ENCODE data around the gene IRF2BP2. TPM values are rescaled to one million over a fixed set of nuclear protein-coding genes. Genes with fewer than 3 reads are reported as not detected.

Gene IRF2BP2
- total RNA-seq, result 116 TPM
- long read RNA-seq, full-length matches to known transcripts, result 46 of 86 reads
- long read RNA-seq, partial matches to known transcripts, result 0 of 86 reads
- long read RNA-seq, other reads (novel, unspliced or antisense), result 40 of 86 reads

DNA sequence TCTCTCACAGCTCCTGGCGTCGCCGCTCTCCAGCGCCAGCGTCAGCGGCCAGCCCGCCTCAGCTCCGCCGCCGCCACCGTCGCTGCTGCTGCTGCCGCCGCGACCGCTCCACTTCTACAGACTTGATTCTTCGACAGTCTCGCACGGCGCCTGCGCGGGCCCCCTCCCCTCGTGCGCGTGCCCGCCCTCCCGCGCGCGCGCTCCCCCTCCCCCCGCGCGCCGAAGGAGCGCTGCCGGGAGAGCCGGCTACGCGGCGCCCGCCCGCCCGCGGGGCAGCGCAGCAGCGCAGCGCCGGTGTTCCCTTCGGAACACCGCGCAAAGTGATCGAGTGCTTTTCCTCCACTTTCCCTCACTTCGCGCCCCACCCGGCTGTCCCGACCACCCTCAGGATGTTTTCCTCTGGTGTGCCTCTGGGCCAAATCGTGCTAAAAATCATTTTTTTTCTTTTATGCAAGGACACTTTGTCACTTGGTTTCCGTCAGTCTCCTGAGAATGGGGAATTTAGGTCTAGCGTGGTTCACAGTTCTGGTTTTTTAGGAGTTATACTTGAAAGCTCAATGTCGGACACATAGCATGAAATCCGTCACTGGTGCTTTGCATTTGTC lies at the start of gene IRF2BP2:
TSS of gene IRF2BP2 (minus strand) at position 118 of the 605 bp plus-strand sequence. CDS start 684 bp downstream, outside the sequence.
- ATAC-seq, result peak; percentile 56

DNA sequence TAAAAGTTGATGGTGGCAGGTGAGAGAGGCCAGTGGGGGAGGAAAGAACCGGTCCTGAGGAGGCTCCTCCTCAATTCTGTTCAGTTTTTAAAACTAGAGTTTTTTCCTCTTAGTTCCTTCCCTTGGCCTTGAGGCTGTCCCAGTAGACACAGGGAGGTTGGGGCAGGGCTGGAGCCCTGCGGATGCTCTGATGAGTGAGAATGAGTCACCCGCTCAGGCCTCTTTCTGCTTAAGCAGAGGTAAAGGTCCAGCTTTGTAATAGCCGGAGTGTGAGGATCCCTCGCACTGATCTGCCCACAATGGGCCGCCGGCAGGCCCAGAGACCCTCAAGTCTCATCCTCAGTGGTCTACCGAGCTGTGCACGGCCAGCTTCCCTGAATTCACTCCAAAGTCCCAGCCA lies 49.6 kb upstream of the IRF2BP2 start:
- ATAC-seq (no peak), DNase-seq (ENCODE audit: missing footprints) (no peak)
- intact Hi-C loops (cut with DNase I), result no loop called here

More for the DNA sequence above, at the start of gene IRF2BP2:
- DNase-seq (ENCODE audit: missing footprints), result peak; percentile 92
- intact Hi-C loops (cut with DNase I), result loop anchor here (1.0 to 5.0 kb wide), 5 partner anchors 72 to 473 kb away; no protein-coding TSS in a partner anchor

DNA sequence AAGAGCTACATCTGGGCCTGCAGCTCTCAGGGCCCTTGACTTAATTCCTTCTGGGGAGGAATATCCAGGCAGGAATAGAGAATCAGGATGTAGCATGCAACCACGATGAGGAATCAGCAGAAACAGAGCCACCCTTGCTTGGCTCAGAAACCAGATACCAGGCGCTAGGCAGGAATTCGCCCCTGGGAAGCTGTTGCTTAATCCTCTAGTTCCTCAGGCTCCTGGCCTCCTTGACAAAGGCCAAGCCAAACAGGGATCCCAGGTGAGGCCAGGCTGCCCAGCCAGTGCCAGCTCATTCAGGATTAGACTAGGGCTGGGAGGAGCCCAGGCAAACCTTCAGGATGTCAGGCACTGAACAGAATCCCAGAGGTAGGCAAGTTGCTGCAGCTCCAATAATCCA lies 48.2 kb upstream of the IRF2BP2 start:
- DNase-seq (ENCODE audit: missing footprints) (no peak), ATAC-seq (peak; percentile 37)
- intact Hi-C loops (cut with DNase I), result no loop called here

DNA sequence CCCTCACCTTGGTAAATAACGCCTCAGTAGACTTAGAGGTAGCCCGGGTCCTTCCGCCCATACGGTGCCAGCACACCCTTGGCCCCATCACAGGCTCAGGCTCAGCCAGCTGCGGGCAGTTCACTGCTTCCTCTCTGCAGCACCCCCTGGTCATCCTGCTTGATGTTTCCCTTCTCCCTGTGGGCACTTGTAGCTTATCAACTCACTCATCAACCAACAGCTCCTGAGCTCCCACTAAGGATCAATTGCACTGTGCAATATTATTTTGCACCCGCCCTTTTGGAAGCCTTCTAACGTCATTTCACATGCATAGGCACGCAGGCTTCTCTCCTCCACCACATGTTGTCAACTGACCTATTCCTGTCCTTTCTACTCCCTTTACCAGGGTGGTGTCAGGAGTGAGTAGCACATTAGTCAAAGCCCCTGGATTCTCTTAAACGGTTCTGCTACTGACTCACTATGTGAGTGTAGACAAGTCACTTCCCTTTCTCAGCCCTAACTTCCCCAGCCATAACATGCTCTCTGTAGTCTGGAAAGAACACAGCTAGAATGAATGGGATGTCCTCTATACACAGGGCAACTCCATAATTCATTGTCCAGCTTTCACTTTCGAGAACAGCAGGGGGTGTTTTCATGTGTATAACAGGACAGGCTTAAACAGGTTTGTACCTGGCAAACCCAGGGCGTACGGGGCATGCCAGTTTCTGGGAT lies 47.1 kb upstream of the IRF2BP2 start:
- ATAC-seq, result peak; percentile 66
- intact Hi-C loops (cut with DNase I), result no loop called here

DNA sequence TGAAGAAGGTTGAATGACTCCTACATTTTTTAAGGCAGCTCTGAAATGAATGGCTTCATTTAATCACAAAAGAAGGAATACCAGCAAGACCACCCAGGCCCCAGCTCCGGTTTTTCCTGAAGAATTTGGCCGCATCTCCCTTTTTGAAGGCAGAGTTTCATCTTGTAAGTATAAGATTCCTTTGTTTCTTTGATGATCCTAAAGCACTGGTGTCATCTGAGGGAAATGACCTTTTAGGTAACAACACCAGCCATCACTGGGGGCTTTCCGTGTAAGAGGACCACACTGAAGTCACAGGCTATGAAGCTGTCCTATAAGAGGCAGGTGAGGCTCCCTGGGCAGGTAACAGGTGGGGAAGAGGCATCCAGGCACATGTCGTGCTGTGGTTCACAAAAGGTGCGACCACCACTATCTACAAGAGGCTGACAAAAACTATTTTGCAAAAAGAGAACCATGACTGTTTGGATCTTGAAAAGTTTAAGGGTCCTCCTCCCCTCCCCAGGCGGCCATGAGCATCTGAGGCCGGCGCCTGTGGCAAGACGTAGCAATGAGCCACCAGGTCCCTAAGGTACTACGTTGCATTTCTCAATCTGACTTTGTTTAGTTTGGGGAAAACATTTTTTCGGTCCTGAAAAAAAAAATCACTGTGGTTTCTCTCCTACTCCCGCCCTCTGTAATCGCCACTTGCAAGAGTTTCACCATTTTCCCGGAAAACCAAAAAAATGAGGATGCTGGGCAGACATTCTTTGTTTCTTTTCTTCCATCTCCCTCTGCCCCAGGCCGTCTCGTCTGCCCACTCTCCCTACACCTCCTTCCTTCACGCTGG lies 46.3 kb upstream of the IRF2BP2 start:
- intact Hi-C loops (cut with DNase I), result no loop called here
- no peak for ATAC-seq

More for the DNA sequence above, 47.1 kb upstream of the IRF2BP2 start:
- no peak for DNase-seq (ENCODE audit: missing footprints)

DNA sequence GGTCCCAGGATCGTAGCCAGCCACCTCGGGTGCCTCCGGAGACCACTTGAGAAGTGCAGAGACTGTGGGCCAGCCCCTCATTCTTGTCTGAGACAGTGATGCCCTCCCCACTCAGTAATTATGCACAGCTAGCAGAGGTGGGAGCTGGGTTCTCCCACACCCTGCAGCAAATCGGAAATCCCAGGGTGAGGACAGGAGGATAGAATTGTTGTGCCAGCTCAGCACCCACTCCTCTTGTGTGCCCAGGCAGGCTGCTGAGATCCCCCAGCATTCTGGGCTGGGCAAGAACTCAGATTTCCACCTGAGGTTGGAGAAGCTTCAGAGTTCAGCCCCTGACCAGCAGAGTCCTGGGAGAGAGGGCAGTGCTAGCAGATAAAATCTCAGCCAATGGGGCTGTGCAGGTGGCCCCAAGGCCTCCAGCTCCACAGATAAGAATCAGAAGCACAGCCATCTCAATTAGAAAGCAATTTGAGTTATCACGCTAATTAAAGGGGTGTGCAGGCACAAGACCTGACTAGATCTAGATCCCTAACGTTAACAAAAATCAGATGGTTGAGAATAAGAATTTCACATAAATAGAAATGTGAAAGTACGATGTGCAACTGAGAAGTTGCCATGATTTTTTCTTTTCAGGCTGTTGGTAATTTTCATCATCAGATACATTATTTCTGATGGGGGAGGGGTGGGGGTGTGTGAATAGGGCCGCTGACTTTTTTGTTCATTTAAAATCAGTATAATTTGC lies 45.5 kb upstream of the IRF2BP2 start:
- intact Hi-C loops (cut with DNase I), result no loop called here
- DNase-seq (ENCODE audit: missing footprints) (no peak), ATAC-seq (no peak)

More for the DNA sequence above, 46.3 kb upstream of the IRF2BP2 start:
- DNase-seq (ENCODE audit: missing footprints), result no peak

DNA sequence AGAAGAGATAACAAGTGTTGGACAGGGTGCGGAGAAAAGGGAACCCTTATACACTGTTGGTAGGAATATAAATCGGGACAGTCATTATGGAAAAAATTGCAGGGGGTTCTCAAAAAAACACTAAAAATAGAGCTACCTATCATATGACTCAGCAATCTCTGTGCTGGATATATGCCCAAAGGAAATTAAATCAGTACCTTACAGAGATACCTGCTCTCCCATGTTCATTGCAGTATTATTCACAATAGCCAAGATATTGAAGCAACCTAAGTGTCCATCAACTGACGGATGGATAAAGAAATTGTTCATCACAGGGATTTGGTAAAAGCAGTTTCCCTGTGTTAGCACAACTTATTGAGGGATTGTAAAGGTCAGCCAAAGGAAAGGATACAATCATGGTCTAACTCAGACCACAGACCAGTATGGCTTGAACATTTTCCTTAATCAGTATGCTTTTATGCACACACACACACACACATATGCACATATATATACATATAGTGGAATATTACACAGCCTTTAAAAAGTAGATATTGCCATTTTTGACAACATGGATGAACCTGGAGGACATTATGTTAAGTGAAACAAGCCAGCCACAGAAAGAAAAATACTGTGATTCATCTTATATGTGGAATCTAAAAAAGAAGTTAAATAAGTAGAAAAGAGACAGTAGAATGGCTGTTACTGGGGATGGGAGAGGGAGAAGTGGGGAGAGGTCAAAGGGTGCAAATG lies 44.2 kb upstream of the IRF2BP2 start:
- no peak for ATAC-seq
- DNase-seq (ENCODE audit: missing footprints), result no peak
- intact Hi-C loops (cut with DNase I), result no loop called here

DNA sequence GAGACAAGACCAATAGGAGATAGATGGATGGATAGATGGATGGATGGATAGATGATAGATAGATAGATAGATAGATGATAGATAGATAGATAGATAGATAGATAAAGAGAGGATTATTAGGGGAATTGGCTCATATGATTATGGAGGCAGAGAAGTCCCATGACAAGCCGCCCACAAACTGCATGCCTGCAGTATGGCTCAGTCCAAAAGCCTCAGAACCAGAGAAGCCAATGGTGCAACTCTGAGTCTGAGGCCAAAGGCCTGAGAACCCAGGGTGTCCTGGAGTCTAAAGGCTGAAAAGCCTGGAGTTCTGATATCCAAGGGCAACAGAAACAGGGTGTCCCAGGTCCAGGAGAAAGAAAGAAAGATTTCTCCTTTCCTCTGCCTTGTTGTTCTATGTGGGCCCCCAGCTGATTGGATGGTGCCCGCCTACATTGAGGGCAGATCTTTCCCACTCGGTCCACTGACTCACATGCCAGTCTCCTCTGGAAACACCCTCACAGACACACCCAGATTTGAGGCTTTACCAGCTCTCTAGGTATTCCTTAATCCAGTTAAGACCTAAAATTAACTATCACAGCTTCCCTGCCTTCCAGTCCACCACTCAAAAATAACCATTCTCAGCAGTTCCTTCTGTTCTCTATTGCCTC lies 39.6 kb upstream of the IRF2BP2 start:
- no peak for DNase-seq (ENCODE audit: missing footprints)
- intact Hi-C loops (cut with DNase I), result no loop called here
- no peak for ATAC-seq

DNA sequence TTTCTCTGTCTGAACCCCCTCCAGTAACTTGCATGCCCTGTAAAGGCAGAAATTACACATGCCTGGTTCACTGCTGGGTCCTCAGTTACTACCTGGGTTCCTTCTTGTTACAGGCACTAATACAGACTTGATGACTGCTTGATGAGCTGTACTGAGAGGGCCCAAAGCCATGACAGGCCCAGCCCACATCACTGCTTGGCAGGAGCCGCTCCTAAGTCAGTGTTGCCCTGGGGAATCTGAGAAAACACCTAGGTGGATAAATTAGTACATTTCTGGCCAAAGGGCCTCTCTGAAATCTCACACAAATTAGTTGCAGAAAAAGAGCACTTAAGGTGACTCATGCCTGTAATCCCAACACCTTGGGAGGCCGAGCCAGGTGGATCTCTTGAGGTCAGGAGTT lies 37.8 kb upstream of the IRF2BP2 start:
- ATAC-seq (no peak), DNase-seq (ENCODE audit: missing footprints) (no peak)
- intact Hi-C loops (cut with DNase I), result no loop called here

DNA sequence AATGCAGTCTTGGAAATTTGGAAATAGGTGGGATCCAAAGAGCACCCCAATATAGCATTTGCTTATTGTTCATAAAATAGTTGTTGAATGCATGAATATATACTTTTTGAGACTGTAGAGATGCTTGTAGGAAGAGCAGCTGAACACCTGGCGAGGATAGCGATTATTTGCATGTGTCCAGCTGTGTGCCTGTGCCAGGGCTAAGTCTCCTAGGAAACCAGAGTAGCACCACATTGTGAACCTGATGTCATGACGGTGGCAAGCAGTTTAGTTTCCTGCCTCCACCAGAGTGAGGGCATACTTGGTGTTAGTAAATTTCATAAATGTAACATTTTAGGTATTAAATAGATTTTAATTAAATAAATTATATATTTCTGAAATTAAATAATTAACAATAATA lies 37.3 kb upstream of the IRF2BP2 start:
- intact Hi-C loops (cut with DNase I), result no loop called here
- DNase-seq (ENCODE audit: missing footprints) (no peak), ATAC-seq (no peak)

DNA sequence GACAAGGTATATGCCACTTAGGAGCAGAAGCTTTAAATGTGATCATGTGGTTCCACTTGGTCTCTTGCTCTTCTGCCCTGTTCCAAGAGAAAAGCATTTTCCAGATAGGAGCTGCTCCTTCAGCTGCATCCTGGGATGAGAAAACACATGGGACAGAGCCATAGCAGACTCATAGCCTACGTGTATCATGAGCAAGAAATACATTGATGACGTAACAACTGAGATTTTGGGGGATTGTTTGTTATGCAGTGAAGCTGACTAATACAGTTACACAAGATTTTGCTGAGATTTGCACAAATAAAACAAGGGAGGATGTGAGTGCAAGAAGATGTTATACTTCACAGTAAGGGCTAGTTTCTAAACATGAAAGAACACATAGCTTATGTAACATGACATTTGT lies 36.0 kb upstream of the IRF2BP2 start:
- DNase-seq (ENCODE audit: missing footprints) (no peak), ATAC-seq (no peak)
- intact Hi-C loops (cut with DNase I), result no loop called here

DNA sequence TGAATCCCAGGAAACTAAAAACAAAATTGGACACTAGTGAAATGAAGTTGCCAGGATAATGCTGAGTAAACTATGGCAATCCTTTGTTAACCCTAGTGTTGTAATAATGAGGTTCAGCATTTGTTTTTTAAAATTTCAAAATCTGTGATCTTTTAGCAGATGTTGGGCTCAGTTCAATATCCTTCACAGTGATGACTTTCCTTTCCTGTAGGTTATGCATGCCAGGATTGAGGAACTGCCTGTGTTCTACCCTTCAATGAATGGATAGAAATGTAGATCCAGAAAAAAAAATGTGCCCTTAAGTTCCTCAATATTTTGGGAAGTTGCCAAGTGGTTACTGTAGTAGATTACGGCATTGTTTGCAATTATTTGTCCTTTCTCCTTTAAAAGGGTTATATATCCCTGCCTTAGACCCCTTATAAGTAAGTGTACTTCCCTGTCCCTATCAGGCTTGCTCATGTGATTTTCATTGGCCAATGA lies 35.5 kb upstream of the IRF2BP2 start:
- peak; percentile 62 for ATAC-seq
- intact Hi-C loops (cut with DNase I), result no loop called here
- no peak for DNase-seq (ENCODE audit: missing footprints)

DNA sequence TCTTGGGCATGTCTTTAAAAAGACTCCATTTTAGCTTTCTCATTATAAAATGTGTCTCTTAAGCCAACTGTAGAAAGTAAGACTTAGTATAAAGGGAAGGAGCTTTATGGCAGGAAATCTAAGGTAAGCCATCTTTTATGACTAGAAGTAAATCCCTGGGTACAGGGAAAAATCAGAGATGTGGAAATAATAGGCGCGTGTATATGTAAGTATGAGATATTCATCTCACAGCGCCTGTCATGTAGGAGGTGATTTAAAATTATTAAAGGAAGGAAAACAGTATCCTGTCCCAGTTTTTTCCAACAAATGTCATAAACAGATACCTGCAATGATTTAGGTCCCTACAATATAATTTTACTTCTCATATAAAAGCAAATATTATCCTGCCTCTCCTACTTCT lies 35.0 kb upstream of the IRF2BP2 start:
- ATAC-seq (no peak), DNase-seq (ENCODE audit: missing footprints) (no peak)
- intact Hi-C loops (cut with DNase I), result no loop called here

DNA sequence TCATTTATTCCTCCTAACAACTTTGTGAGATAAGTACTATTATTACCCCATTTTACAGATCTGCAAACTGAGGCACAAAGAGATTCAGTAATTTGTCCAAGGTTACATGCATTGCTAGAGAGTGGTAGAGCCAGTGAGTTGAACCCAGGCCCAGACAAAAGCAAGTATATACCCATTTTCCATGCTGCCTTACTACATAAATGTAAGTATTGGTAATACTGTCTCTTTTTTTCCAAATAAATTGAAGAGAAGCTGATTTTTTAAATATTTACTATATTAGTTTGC lies 33.8 kb upstream of the IRF2BP2 start:
- intact Hi-C loops (cut with DNase I), result no loop called here
- no peak for ATAC-seq
- no peak for DNase-seq (ENCODE audit: missing footprints)

DNA sequence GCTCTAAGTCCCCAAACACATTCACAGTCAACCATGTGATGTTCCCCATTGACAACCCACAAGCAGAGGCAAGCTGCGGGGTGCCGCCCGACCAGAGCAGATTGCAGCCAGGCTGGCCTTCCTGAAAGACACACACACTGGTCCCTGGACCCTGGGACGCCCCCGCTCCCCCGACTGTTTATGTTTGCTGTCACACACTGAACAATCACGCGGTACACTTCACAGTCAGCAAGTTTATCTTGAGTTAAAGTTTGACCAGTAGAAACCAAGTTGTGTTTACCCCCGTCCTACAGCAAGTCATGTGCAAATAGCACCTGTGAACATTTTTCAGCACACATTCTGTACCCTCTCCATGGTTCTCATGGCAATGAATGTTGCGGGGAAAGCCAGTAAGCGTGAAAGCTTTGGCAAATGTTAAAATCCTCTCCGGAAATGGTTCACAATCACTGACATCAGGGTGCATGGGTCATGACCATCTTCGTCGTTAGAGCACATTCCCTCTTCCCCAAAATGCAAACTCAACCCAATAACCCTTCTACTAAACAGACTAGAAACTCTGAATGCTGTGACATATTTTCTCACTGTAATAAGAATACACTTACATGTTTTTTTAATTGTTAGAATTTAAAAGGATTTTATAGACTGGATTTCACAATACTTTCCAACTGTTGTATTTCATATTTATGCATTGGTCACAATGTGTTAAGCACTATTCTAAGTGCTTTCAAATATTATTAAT lies 33.3 kb upstream of the IRF2BP2 start:
- DNase-seq (ENCODE audit: missing footprints), result no peak
- no peak for ATAC-seq
- intact Hi-C loops (cut with DNase I), result no loop called here

DNA sequence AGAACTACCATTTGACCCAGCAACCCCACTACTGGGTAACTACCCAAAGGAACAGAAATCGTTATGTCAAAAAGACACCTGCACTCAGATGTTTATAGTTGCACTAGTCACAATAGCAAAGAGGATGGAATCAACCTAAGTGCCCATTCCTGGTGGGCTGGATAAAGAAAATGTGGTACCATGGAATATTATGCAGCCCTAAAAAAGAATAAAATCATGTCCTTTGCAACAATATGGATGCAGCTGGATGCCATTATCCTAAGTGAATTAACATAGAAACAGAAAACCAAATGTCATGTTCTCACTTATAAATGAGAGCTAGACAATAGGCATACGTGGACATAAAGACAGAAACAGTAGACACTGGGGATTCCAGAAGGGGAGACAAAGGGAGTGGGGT lies 32.5 kb upstream of the IRF2BP2 start:
- ATAC-seq (no peak), DNase-seq (ENCODE audit: missing footprints) (no peak)
- intact Hi-C loops (cut with DNase I), result no loop called here

DNA sequence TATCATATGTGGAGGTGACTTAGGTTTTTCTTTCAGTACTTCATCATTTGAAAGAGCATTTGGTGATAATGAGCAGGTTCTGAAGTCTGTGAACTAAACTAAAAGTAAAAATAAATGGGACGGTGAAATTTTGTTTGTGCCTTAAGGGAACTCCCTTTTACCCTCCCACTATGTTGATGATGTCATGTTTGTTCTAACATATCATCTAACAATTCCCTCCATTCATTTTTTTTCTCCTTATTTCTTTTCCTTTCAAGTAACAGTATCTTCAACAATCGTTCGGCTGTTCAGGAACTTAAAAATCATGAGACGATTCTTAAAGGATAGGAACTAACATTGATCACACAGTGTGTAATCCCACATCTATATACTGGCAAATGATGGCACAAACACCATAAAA lies 30.0 kb upstream of the IRF2BP2 start:
- DNase-seq (ENCODE audit: missing footprints) (no peak), ATAC-seq (no peak)
- intact Hi-C loops (cut with DNase I), result no loop called here

Measured in Right ventricle myocardium inferior (tissue), 1 donor.